GM18873 (cell line): ENCODE results near the gene DCBLD1.

Source experiments
- ATAC-seq: cut with Tn5 transposase; IDR thresholded peaks from one replicate; pipeline ENCODE4 v1.9.1; 2021; ENCODE audit warnings: mild to moderate bottlenecking, moderate library complexity, moderate number of reproducible peaks; ENCODE audit not compliant: unreplicated experiment, low FRiP score

DCBLD1 gene

GRCh38 chr6:117469356-117469755 is 13.1 kb upstream of the DCBLD1 start:
- no peak for ATAC-seq

GRCh38 chr6:117469791-117470190 is 12.7 kb upstream of the DCBLD1 start:
- no peak for ATAC-seq

GRCh38 chr6:117472667-117473066 is 9.8 kb upstream of the DCBLD1 start:
- no peak for ATAC-seq

- ATAC-seq = no peak
These were observed 9.1 kb upstream of the DCBLD1 start for GRCh38 chr6:117473401-117473800.

GRCh38 chr6:117477988-117478852 is 4.3 kb upstream of the DCBLD1 start:
- ATAC-seq = peak; percentile 35

GRCh38 chr6:117478853-117479231 is 3.6 kb upstream of the DCBLD1 start:
- ATAC-seq = no peak

GRCh38 chr6:117480651-117481050 is 1.8 kb upstream of the DCBLD1 start:
- ATAC-seq = no peak

GRCh38 chr6:117481278-117481925 is 1.1 kb upstream of the DCBLD1 start:
- no peak for ATAC-seq

GRCh38 chr6:117481926-117482239 is 591 bp upstream of the DCBLD1 start:
- ATAC-seq = no peak

- peak; percentile 5 for ATAC-seq
These were observed 650 bp downstream of the DCBLD1 start for GRCh38 chr6:117483004-117483644.

GRCh38 chr6:117483645-117484016 is 1.2 kb downstream of the DCBLD1 start:
- ATAC-seq = peak; percentile 29

- ATAC-seq = no peak
These were observed 1.7 kb downstream of the DCBLD1 start for GRCh38 chr6:117484052-117484646.

GRCh38 chr6:117485433-117485832 is 3.0 kb downstream of the DCBLD1 start:
- no peak for ATAC-seq

GRCh38 chr6:117487821-117488220 is 5.3 kb downstream of the DCBLD1 start:
- ATAC-seq = no peak

GRCh38 chr6:117489003-117489402 is 6.5 kb downstream of the DCBLD1 start:
- ATAC-seq = no peak

- ATAC-seq = no peak
These were observed 9.4 kb downstream of the DCBLD1 start for GRCh38 chr6:117491916-117492315.

- no peak for ATAC-seq
These were observed 11.0 kb downstream of the DCBLD1 start for GRCh38 chr6:117493470-117493869.

- no peak for ATAC-seq
These were observed 11.8 kb downstream of the DCBLD1 start for GRCh38 chr6:117494283-117494682.

GRCh38 chr6:117494694-117495318 is 12.3 kb downstream of the DCBLD1 start:
- no peak for ATAC-seq

GRCh38 chr6:117495425-117495824 is 13.0 kb downstream of the DCBLD1 start:
- ATAC-seq = no peak

GRCh38 chr6:117495869-117496268 is 13.4 kb downstream of the DCBLD1 start:
- no peak for ATAC-seq
